Natural killer cell (primary cell): ENCODE data around the gene SNED1. TPM values are rescaled to one million over a fixed set of nuclear protein-coding genes. Genes with fewer than 3 reads are reported as not detected.

ENCODE experiments used
- ATAC-seq, 3 donors: fragments of 150-1000 bp in 2 of 3; fragments of 200-7000 bp in 1 of 3; cut with Tn5 transposase; 1 replicate in 1 of 3; 2 replicates in 2 of 3; pipeline ENCODE4 v1.10.0; 2021; ENCODE audit warnings: mild to moderate bottlenecking in 2 of 3, moderate library complexity in 2 of 3
- DNase-seq, 2 donors: peaks; one replicate each; pipeline versions ENCODE4 v3.0.0 to v3.0.0-alpha.2; 2013 to 2021; ENCODE audit warnings: mixed read lengths in 1 of 2
- H3K27ac ChIP-seq: one replicate; pipeline ENCODE4 v1.5.1; 2013; ENCODE audit warnings: mild to moderate bottlenecking, low read length
- H3K27me3 ChIP-seq: one replicate; pipeline ENCODE4 v1.6.1; 2013; ENCODE audit warnings: low read length; ENCODE audit not compliant: control insufficient read depth, insufficient read depth
- H3K36me3 ChIP-seq: one replicate; pipeline ENCODE4 v1.6.1; 2013; ENCODE audit warnings: low read length; ENCODE audit not compliant: control insufficient read depth, insufficient read depth
- H3K4me1 ChIP-seq: one replicate; pipeline ENCODE4 v1.6.1; 2013; ENCODE audit warnings: low read length; ENCODE audit not compliant: control insufficient read depth, insufficient read depth
- H3K4me3 ChIP-seq: one replicate; pipeline ENCODE4 v1.5.1; 2013; ENCODE audit warnings: low read length
- H3K9me3 ChIP-seq: one replicate; pipeline ENCODE4 v1.6.1; 2013; ENCODE audit warnings: low read length; ENCODE audit not compliant: control insufficient read depth, insufficient read depth
- H3K27ac Mint-ChIP-seq, 2 donors: one replicate each; pipeline ENCODE4 v1.8.0; 2022; ENCODE audit warnings: mild to moderate bottlenecking in 2 of 2, mixed read lengths in 2 of 2, moderate library complexity in 1 of 2
- H3K27me3 Mint-ChIP-seq, 2 donors: one replicate each; pipeline ENCODE4 v1.8.0; 2022; ENCODE audit warnings: low read depth in 2 of 2, mixed read lengths in 2 of 2
- H3K36me3 Mint-ChIP-seq: one replicate; pipeline ENCODE4 v1.8.0; 2022; ENCODE audit warnings: mixed read lengths
- H3K4me1 Mint-ChIP-seq, 2 donors: one replicate each; pipeline ENCODE4 v1.8.0; 2022; ENCODE audit warnings: mixed read lengths in 2 of 2
- H3K4me3 Mint-ChIP-seq: one replicate; pipeline ENCODE4 v1.8.0; 2022; ENCODE audit warnings: mild to moderate bottlenecking, moderate library complexity, mixed read lengths
- H3K9me3 Mint-ChIP-seq, 2 donors: one replicate each; pipeline ENCODE4 v1.8.0; 2022; ENCODE audit warnings: mixed read lengths in 2 of 2
- CTCF ChIP-seq: fragments of 200-600 bp; IDR thresholded peaks from one replicate; pipeline ENCODE4 v1.8.0; 2022; ENCODE audit warnings: antibody characterized with exemption
- WGBS: methylation state at CpG from one replicate; pipeline ENCODE4 v1.1.7; 2013; ENCODE audit warnings: missing lambda C conversion rate; ENCODE audit not compliant: insufficient coverage; 5-methylcytosine and 5-hydroxymethylcytosine counted together
- intact Hi-C: fragments of 100-400 bp; cut with micrococcal nuclease; formaldehyde crosslinking; loops from one replicate; pipeline ENCODE4 v1.14.2; 2022
- total RNA-seq, 4 donors: library from RNA; stranded (reverse); fragments of 120-200 nt in 1 of 4; gene quantifications; one replicate each; pipeline versions ENCODE4 v1.2.3 to v1.2.4, GENCODE V29; 2013 to 2022

Gene SNED1
- total RNA-seq, 3 donors from 2014 or later (not counting 1 experiment from before 2014, with no cell fraction given), result 0.97 to 4.9 (median 2.5) TPM

GRCh38 chr2:240989451-240990265 lies 8.8 kb upstream of the SNED1 start:
- Mint-ChIP-seq H3K27ac (no peak overlapping the region), H3K4me1 (no peaks in the 10 kb centered on the region), H3K36me3 (no peaks in the 10 kb centered on the region), H3K27me3 (peaks cover 0 to 3% of the 10 kb centered on the region in 2 donors), H3K4me3 (no peak overlapping the region), H3K9me3 (no peaks in the 10 kb centered on the region)
- Histone ChIP-seq H3K4me1 (no peaks in the 10 kb centered on the region), H3K27me3 (no peaks in the 10 kb centered on the region), H3K27ac (no peak overlapping the region), H3K4me3 (no peak overlapping the region), H3K9me3 (no peaks in the 10 kb centered on the region), H3K36me3 (no peaks in the 10 kb centered on the region)
- TF ChIP-seq CTCF, result no peak
- intact Hi-C loops, result no loop called here
- ATAC-seq (no peak), DNase-seq (no peak)
- 86% methylated on average over 17 of the region's 17 CpGs for WGBS

- H3K4me1 Mint-ChIP-seq, result no peaks in the 10 kb centered on the region
- Histone ChIP-seq H3K4me1 (no peaks in the 10 kb centered on the region), H3K27ac (no peak overlapping the region), H3K36me3 (no peaks in the 10 kb centered on the region), H3K4me3 (no peak overlapping the region), H3K27me3 (no peaks in the 10 kb centered on the region), H3K9me3 (no peaks in the 10 kb centered on the region)
- TF ChIP-seq CTCF, result no peak
- no peak overlapping the region for H3K27ac Mint-ChIP-seq
- intact Hi-C loops, result no loop called here
- H3K4me3 Mint-ChIP-seq, result no peak overlapping the region
- H3K9me3 Mint-ChIP-seq, result no peaks in the 10 kb centered on the region
- ATAC-seq (no peak), DNase-seq (no peak)
- 93% methylated on average over 2 of the region's 2 CpGs for WGBS
- H3K27me3 Mint-ChIP-seq, result peaks cover 0 to 3% of the 10 kb centered on the region in 2 donors
- H3K36me3 Mint-ChIP-seq, result no peaks in the 10 kb centered on the region
Observed at GRCh38 chr2:240990266-240990529, 8.2 kb upstream of the SNED1 start.

- WGBS, result 85% methylated on average over 13 of the region's 13 CpGs
- H3K4me1 Mint-ChIP-seq, result no peaks in the 10 kb centered on the region
- no peaks in the 10 kb centered on the region for H3K4me1 ChIP-seq
- no peak overlapping the region for H3K4me3 Mint-ChIP-seq
- H3K27ac ChIP-seq, result no peak overlapping the region
- no peaks in the 10 kb centered on the region for H3K36me3 ChIP-seq
- ATAC-seq (no peak), DNase-seq (no peak)
- no peaks in the 10 kb centered on the region for H3K36me3 Mint-ChIP-seq
- no peaks in the 10 kb centered on the region for H3K9me3 ChIP-seq
- no peak overlapping the region for H3K27ac Mint-ChIP-seq
- H3K27me3 ChIP-seq, result no peaks in the 10 kb centered on the region
- TF ChIP-seq CTCF, result no peak
- H3K27me3 Mint-ChIP-seq, result peaks cover 0 to under 1% of the 10 kb centered on the region in 2 donors
- no peaks in the 10 kb centered on the region for H3K9me3 Mint-ChIP-seq
- intact Hi-C loops, result no loop called here
- H3K4me3 ChIP-seq, result no peak overlapping the region
Observed at GRCh38 chr2:240990726-240991377, 7.6 kb upstream of the SNED1 start.
